SU-DHL-6 (cell line): ENCODE results near the gene HEATR5A.

Source experiments
- H2AFZ ChIP-seq: fragments of 200-600 bp; sonication (generic); 2 replicates; pipeline ENCODE4 v1.6.1; 2014; ENCODE audit warnings: low read depth, mild to moderate bottlenecking, moderate library complexity, mixed read lengths, antibody characterized with exemption, low read length; ENCODE audit not compliant: severe bottlenecking
- H3F3A ChIP-seq: fragments of 200-600 bp; shearing (Covaris generic); 2 replicates; pipeline ENCODE4 v1.6.0; 2016; ENCODE audit warnings: antibody characterized with exemption, mild to moderate bottlenecking; ENCODE audit not compliant: insufficient read depth
- H3K27ac ChIP-seq: fragments of 200-600 bp; sonication (generic); 2 replicates; pipeline ENCODE4 v1.5.1; 2016; ENCODE audit warnings: low read depth, mild to moderate bottlenecking, low read length, moderate library complexity, mixed read lengths
- H3K27me3 ChIP-seq: fragments of 200-600 bp; sonication (generic), shearing (Covaris generic); 2 replicates; pipeline ENCODE4 v1.6.0; 2014; ENCODE audit warnings: mild to moderate bottlenecking, low read length
- H3K36me3 ChIP-seq: fragments of 200-600 bp; sonication (generic); 2 replicates; pipeline ENCODE4 v1.6.1; 2014; ENCODE audit warnings: mild to moderate bottlenecking, low read length, mixed read lengths
- H3K4me2 ChIP-seq: fragments of 300-600, 200-600 bp; shearing (Covaris generic), sonication (generic); 2 replicates; pipeline ENCODE4 v1.6.0; 2014; ENCODE audit warnings: low read length, low read depth, mild to moderate bottlenecking; ENCODE audit not compliant: poor library complexity, severe bottlenecking
- H3K4me3 ChIP-seq: fragments of 200-600 bp; sonication (generic); 2 replicates; pipeline ENCODE4 v1.5.1; 2014; ENCODE audit warnings: antibody characterized with exemption, low read length, mild to moderate bottlenecking, mixed read lengths; ENCODE audit not compliant: insufficient read depth, poor library complexity, severe bottlenecking
- H3K79me2 ChIP-seq: fragments of 200-600 bp; sonication (generic); 2 replicates; pipeline ENCODE4 v1.6.1; 2014; ENCODE audit warnings: mild to moderate bottlenecking, low read length, moderate library complexity; ENCODE audit not compliant: insufficient read depth
- H3K9ac ChIP-seq: fragments of 200-600 bp; sonication (generic); 2 replicates; pipeline ENCODE4 v1.7.0; 2014; ENCODE audit warnings: mild to moderate bottlenecking, low read length
- H3K9me2 ChIP-seq: fragments of 200-600 bp; sonication (generic); replicated peaks from 2 replicates; pipeline ENCODE4 v1.6.1; 2014; ENCODE audit warnings: low read length; ENCODE audit not compliant: insufficient read depth
- H3K9me3 ChIP-seq: fragments of 200-600 bp; sonication (generic); 2 replicates; pipeline ENCODE4 v1.6.1; 2014; ENCODE audit warnings: low read length, mixed read lengths; ENCODE audit not compliant: insufficient read depth
- H4K20me1 ChIP-seq: fragments of 200-600 bp; sonication (generic); 2 replicates; pipeline ENCODE4 v1.6.1; 2014; ENCODE audit warnings: low read depth, mild to moderate bottlenecking, antibody characterized with exemption, low read length, moderate library complexity, mixed read lengths
- EZH2phosphoT487 ChIP-seq: fragments of 200-600 bp; sonication (generic), shearing (Covaris generic); conservative IDR thresholded peaks from 2 replicates; pipeline ENCODE4 v1.6.1; 2018; ENCODE audit warnings: mild to moderate bottlenecking, antibody characterized with exemption, low read length, moderate library complexity, mixed read lengths
- TF ChIP-seq, protein P1 (sequence below): fragments of 200-600 bp; sonication (generic); IDR thresholded peaks from one replicate; pipeline ENCODE4 v1.5.1; 2017; ENCODE audit warnings: antibody characterized with exemption, mild to moderate bottlenecking, low read length, moderate library complexity; ENCODE audit not compliant: insufficient read depth, poor library complexity, severe bottlenecking

HEATR5A gene

DNA sequence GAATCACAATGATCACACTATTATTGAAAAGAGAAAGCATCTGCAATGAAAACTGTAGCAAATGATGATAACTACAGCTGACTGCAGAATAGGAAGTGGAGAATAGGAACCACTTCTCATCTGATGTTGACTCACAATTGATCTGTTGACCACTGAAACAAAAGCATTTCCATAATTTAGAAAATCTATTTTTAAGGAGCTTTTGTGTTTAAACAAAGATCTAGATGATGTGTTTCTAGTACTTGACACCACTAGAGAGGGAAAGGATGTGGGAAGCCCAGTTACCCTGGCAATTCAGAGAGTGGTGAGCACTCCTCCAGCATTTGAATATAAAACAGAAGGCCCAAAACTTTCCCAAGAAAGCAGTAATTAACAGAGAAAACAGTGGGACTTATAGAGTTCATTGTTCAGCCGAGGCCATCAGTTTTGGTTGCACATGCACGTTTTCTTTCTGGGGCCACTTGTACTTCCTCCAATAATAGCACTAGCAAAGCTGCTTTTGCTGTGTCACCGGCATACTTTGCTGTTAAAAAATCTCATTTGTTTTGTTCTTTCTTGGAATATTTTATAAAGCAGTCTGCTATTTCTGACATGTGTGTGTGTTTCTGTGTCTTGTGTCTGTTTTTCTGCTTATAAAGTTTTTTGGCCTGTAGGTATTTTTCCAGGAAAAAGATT is 136.6 kb downstream of the HEATR5A start:
- H3K4me2 ChIP-seq: no peak overlapping the region
- H3K79me2 ChIP-seq: no peaks in the 10 kb centered on the region
- H3K9me2 ChIP-seq: no peaks in the 10 kb centered on the region

DNA sequence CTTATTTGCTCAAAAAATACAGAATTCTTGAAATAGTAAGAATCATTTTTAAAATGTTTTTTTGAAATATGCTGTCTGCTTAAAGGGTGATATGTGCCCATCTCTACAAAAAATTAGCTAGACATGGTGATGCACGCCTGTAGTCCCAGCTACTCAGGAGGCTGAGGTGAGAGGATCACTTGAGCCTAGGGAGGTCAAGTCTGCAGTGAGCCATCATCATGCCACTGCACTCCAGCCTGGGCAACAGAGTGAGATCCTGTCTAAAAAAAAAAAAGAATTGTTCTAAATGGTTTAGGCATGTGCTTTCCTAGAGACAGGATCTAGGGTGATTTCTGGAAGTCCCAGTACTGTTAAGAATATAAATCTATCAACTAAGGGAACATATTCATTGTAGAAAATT is 137.2 kb downstream of the HEATR5A start:
- Histone ChIP-seq H3K4me2 (no peak overlapping the region), H3K79me2 (no peaks in the 10 kb centered on the region), H3F3A (no peaks in the 10 kb centered on the region), H3K9ac (no peak overlapping the region), H4K20me1 (no peaks in the 10 kb centered on the region), H3K27ac (no peak overlapping the region), H2AFZ (peak overlapping the region; percentile 42), H3K4me3 (no peak overlapping the region), H3K27me3 (no peaks in the 10 kb centered on the region), H3K36me3 (no peaks in the 10 kb centered on the region), H3K9me2 (no peaks in the 10 kb centered on the region), H3K9me3 (peaks cover 11% of the 10 kb centered on the region; the same call in 1 of the 2 replicates)
- no peak for TF ChIP-seq EZH2phosphoT487

More for the DNA sequence above, 136.6 kb downstream of the HEATR5A start:
- Histone ChIP-seq H3K9ac (no peak overlapping the region), H2AFZ (peak overlapping the region; percentile 42), H4K20me1 (no peaks in the 10 kb centered on the region), H3K4me3 (no peak overlapping the region), H3K9me3 (peaks cover 9% of the 10 kb centered on the region; the same call in 1 of the 2 replicates), H3K27ac (no peak overlapping the region), H3F3A (no peaks in the 10 kb centered on the region), H3K36me3 (no peaks in the 10 kb centered on the region), H3K27me3 (no peaks in the 10 kb centered on the region)
- TF ChIP-seq, protein P1, sequence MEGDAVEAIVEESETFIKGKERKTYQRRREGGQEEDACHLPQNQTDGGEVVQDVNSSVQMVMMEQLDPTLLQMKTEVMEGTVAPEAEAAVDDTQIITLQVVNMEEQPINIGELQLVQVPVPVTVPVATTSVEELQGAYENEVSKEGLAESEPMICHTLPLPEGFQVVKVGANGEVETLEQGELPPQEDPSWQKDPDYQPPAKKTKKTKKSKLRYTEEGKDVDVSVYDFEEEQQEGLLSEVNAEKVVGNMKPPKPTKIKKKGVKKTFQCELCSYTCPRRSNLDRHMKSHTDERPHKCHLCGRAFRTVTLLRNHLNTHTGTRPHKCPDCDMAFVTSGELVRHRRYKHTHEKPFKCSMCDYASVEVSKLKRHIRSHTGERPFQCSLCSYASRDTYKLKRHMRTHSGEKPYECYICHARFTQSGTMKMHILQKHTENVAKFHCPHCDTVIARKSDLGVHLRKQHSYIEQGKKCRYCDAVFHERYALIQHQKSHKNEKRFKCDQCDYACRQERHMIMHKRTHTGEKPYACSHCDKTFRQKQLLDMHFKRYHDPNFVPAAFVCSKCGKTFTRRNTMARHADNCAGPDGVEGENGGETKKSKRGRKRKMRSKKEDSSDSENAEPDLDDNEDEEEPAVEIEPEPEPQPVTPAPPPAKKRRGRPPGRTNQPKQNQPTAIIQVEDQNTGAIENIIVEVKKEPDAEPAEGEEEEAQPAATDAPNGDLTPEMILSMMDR: no peak
- TF ChIP-seq EZH2phosphoT487: no peak

GRCh38 chr14:31280871-31281220 is 139.5 kb downstream of the HEATR5A start:
- Histone ChIP-seq H4K20me1 (no peaks in the 10 kb centered on the region), H3F3A (no peaks in the 10 kb centered on the region), H2AFZ (no peak overlapping the region), H3K9me3 (peaks cover 11% of the 10 kb centered on the region; the same call in 1 of the 2 replicates), H3K27ac (no peak overlapping the region), H3K9me2 (no peaks in the 10 kb centered on the region), H3K9ac (no peak overlapping the region), H3K79me2 (no peaks in the 10 kb centered on the region), H3K4me2 (no peak overlapping the region), H3K27me3 (no peaks in the 10 kb centered on the region), H3K4me3 (no peak overlapping the region), H3K36me3 (no peaks in the 10 kb centered on the region)
- TF ChIP-seq, protein P1: no peak

DNA sequence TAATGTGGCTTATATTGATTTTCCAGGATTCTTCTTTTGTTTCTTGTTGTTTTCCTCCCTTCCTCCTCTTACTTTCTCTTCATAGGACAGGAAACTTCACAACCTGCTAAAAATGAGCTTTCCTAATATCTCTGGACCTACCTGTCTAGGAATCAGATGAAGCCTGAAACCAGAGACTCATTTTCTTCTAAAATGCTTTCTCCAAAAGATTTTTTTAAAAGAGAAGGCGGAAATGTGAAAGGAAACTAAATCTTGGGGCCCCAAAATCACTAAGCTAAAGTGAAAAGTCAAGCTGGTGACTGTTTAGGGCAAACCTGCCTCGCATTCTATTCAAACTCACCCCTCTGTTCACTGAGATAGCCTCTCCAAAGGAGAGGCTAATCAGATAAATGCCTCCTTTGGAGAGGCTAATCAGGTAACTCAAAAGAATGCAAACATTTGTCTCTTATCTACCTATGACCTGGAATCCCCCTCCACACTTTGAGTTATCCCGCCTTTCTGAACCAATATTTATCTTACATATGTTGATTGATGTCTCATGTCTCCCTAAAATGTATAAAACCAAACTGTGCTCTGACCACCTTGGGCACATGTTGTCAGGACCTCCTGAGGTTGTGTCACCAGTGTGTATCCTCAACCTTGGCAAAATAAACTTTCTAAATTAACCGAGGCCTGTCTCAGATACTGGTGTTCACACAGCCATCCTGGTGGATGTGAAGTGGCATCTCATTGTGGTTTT is 140.0 kb downstream of the HEATR5A start:
- H3K9ac ChIP-seq: no peak overlapping the region
- no peaks in the 10 kb centered on the region for H3K9me2 ChIP-seq
- no peak overlapping the region for H3K4me3 ChIP-seq
- H3K36me3 ChIP-seq: no peaks in the 10 kb centered on the region
- H3K27ac ChIP-seq: no peak overlapping the region
- no peak for TF ChIP-seq EZH2phosphoT487
- TF ChIP-seq, protein P1: no peak
- no peak overlapping the region for H3K4me2 ChIP-seq
- peaks cover 11% of the 10 kb centered on the region; the same call in 1 of the 2 replicates for H3K9me3 ChIP-seq
- H3K27me3 ChIP-seq: no peaks in the 10 kb centered on the region
- no peaks in the 10 kb centered on the region for H3F3A ChIP-seq
- H4K20me1 ChIP-seq: no peaks in the 10 kb centered on the region
- H3K79me2 ChIP-seq: no peaks in the 10 kb centered on the region
- H2AFZ ChIP-seq: no peak overlapping the region
